Psoas muscle (tissue), 8 donors: ENCODE data around the gene TULP4. TPM values are rescaled to one million over a fixed set of nuclear protein-coding genes. Genes with fewer than 3 reads are reported as not detected.

ENCODE experiments used
- ATAC-seq, 4 donors: fragments of 200-7000 bp; cut with Tn5 transposase; one replicate each; pipeline ENCODE4 v1.9.1; 2020; ENCODE audit warnings: moderate library complexity in 3 of 4, mild to moderate bottlenecking in 2 of 4
- DNase-seq, 2 donors: peaks; one replicate each; pipeline ENCODE4 v3.0.0-alpha.2; 2020
- H3K27ac ChIP-seq: fragments of 200-600 bp; one replicate; pipeline ENCODE4 v1.8.0; 2022
- H3K27me3 ChIP-seq, 3 donors: fragments of 200-600 bp in 1 of 3; one replicate each; pipeline versions ENCODE4 v1.6.1 to v1.8.0; 2013 to 2022; ENCODE audit warnings: low read length in 2 of 3, mild to moderate bottlenecking in 2 of 3, moderate library complexity in 1 of 3; ENCODE audit not compliant: insufficient read depth in 3 of 3
- H3K36me3 ChIP-seq, 2 donors: fragments of 200-600 bp in 1 of 2; one replicate each; pipeline versions ENCODE4 v1.6.1 to v1.8.0; 2013 to 2022; ENCODE audit warnings: low read depth in 1 of 2, mild to moderate bottlenecking in 1 of 2, moderate library complexity in 1 of 2; ENCODE audit not compliant: insufficient read depth in 1 of 2
- H3K4me1 ChIP-seq: fragments of 200-600 bp; one replicate; pipeline ENCODE4 v1.8.0; 2022
- H3K4me3 ChIP-seq: fragments of 200-600 bp; one replicate; pipeline ENCODE4 v1.8.0; 2022; ENCODE audit warnings: mild to moderate bottlenecking
- H3K9me3 ChIP-seq: fragments of 200-600 bp; one replicate; pipeline ENCODE4 v1.8.0; 2022
- CTCF ChIP-seq: fragments of 200-600 bp; IDR thresholded peaks from one replicate; pipeline ENCODE4 v1.8.0; 2022; ENCODE audit warnings: antibody characterized with exemption
- WGBS, 3 donors: extraction: QIAGEN DNeasy Blood & Tissue Kit; methylation state at CpG; one replicate each; pipeline versions ENCODE4 v1.1.6 to v1.1.7; 2013; 5-methylcytosine and 5-hydroxymethylcytosine counted together
- intact Hi-C, 2 donors: fragments of 100-400 bp; cut with DNase I; formaldehyde crosslinking; loops; one replicate each; pipeline versions ENCODE4 v1.11.0 to v1.14.2; 2022
- polyA plus RNA-seq, 3 donors: library from polyadenylated mRNA; stranded (reverse); fragments of 200-250 nt; gene quantifications; one replicate each; pipeline ENCODE4 v1.2.3, GENCODE V29; 2013
- total RNA-seq, 4 donors: library from RNA; stranded (reverse); fragmentation: NEBNext Ultra II Directional in 2 of 4; extraction: Animal tissue kit (Norgen Biotek cat#: 25700) in 2 of 4; gene quantifications; one replicate each; pipeline versions ENCODE4 v1.2.1 to v1.2.4, GENCODE V29; 2021 to 2023
- donor health status: healthy with polysubstance abuse.
- donor health status: DM: no; HTN: no; CAD: no; lungs with moderate emphysema.
- donor health status: Bipolar disorder and iron deficiency.
- donor health status: healthy.
- donor health status: DM: yes; HTN: yes; CAD: no.
- donor health status: DM: no; HTN: no; CAD: no.
- donor health status: DM: no; HTN: no; CAD: no.
- donor health status: DM: yes; HTN: yes; CAD: no.

Gene TULP4
- total and polyA plus RNA-seq, 7 donors, result 2.2 to 103 (median 63.2) TPM

GRCh38 chr6:158405933-158406332, 93.7 kb downstream of the TULP4 start:
- WGBS, 3 donors, result 68 to 88% (median 85%) methylated on average over 2 of the region's 2 CpGs
- intact Hi-C loops, result no loop called here
- Histone ChIP-seq H3K27me3 (no peaks in the 10 kb centered on the region), H3K9me3 (no peaks in the 10 kb centered on the region), H3K4me3 (no peak overlapping the region), H3K4me1 (peaks cover 30% of the 10 kb centered on the region), H3K36me3 (no peaks in the 10 kb centered on the region), H3K27ac (no peak overlapping the region)
- ATAC-seq (peak in 1 of 4 donors; percentile 25), DNase-seq (no peak)
- TF ChIP-seq CTCF, result no peak

- H3K4me3 ChIP-seq, result no peak overlapping the region
- ATAC-seq (no peak), DNase-seq (no peak)
- H3K36me3 ChIP-seq, result no peaks in the 10 kb centered on the region
- intact Hi-C loops, result no loop called here
- H3K27ac ChIP-seq, result no peak overlapping the region
- H3K9me3 ChIP-seq, result no peaks in the 10 kb centered on the region
- TF ChIP-seq CTCF, result no peak
- H3K27me3 ChIP-seq, result no peaks in the 10 kb centered on the region
- 89 to 95% (median 94%) methylated on average over 2 of the region's 2 CpGs for WGBS, 3 donors
- peaks cover 28% of the 10 kb centered on the region for H3K4me1 ChIP-seq
Measured at GRCh38 chr6:158406736-158407135, 94.5 kb downstream of the TULP4 start.

- ATAC-seq, result no peak
- no peak for TF ChIP-seq CTCF
- peaks cover 17% of the 10 kb centered on the region for H3K4me1 ChIP-seq
- WGBS, 3 donors, result 96 to 97% (median 97%) methylated on average over 9 of the region's 9 CpGs
- H3K27me3 ChIP-seq, result no peaks in the 10 kb centered on the region
- H3K4me3 ChIP-seq, result no peak overlapping the region
- no peak overlapping the region for H3K27ac ChIP-seq
- intact Hi-C loops, result no loop called here
- no peaks in the 10 kb centered on the region for H3K9me3 ChIP-seq
- no peak for DNase-seq
- H3K36me3 ChIP-seq, result no peaks in the 10 kb centered on the region
Measured at GRCh38 chr6:158408013-158408412, 95.7 kb downstream of the TULP4 start.

GRCh38 chr6:158408552-158409130, 96.4 kb downstream of the TULP4 start:
- no peak for TF ChIP-seq CTCF
- DNase-seq (peak; percentile 36 to 79), ATAC-seq (peak; percentile 42 to 63 (median 58))
- H3K4me1 ChIP-seq, result peaks cover 17% of the 10 kb centered on the region
- no peak overlapping the region for H3K4me3 ChIP-seq
- H3K36me3 ChIP-seq, result peaks cover 0 to 4% of the 10 kb centered on the region in 2 donors
- 30 to 38% (median 37%) methylated on average over 9 of the region's 9 CpGs for WGBS, 3 donors
- no peaks in the 10 kb centered on the region for H3K9me3 ChIP-seq
- intact Hi-C loops, result no loop called here
- H3K27me3 ChIP-seq, result no peaks in the 10 kb centered on the region
- no peak overlapping the region for H3K27ac ChIP-seq

GRCh38 chr6:158409451-158409850, 97.2 kb downstream of the TULP4 start:
- 43 to 54% (median 48%) methylated on average over 3 of the region's 3 CpGs for WGBS, 3 donors
- Histone ChIP-seq H3K27me3 (no peaks in the 10 kb centered on the region), H3K36me3 (peaks cover 0 to 8% of the 10 kb centered on the region in 2 donors), H3K9me3 (no peaks in the 10 kb centered on the region), H3K4me1 (peaks cover 17% of the 10 kb centered on the region), H3K27ac (no peak overlapping the region), H3K4me3 (no peak overlapping the region)
- no peak for DNase-seq
- TF ChIP-seq CTCF, result no peak
- peak in 2 of 4 donors; percentile 49 to 57 for ATAC-seq
- intact Hi-C loops, result no loop called here
